ENCODE results near the gene INPP5D.
"Not testable (repeated sequence)": the region's sequence is repeated elsewhere in the genome, so short reads cannot be mapped to it uniquely, and the experiment has no call there.

INPP5D gene

DNA sequence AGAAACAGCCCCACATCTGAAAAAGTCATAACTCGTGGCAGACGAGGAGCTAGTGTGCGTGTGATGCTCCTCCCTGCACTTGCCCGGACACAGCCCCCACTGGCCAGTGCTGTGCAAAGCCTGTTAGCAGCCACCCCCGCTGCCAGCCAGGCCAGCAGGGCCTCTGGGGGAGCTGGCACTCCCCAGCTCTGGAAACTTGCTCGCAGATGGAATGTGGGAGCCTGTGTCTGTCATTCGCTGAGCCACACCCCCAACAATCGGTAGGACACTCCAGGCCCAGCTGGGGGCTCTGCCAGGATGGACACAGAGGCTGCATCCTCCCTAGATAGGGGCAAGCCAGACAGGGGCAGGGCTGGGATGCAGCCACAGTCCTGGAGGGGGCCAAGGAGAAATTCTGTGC, 128.9 kb downstream of the INPP5D start:
- no peak for DNase-seq

GRCh38 chr2:233191016-233191415, 130.9 kb downstream of the INPP5D start:
- DNase-seq: not testable (repeated sequence)

DNA sequence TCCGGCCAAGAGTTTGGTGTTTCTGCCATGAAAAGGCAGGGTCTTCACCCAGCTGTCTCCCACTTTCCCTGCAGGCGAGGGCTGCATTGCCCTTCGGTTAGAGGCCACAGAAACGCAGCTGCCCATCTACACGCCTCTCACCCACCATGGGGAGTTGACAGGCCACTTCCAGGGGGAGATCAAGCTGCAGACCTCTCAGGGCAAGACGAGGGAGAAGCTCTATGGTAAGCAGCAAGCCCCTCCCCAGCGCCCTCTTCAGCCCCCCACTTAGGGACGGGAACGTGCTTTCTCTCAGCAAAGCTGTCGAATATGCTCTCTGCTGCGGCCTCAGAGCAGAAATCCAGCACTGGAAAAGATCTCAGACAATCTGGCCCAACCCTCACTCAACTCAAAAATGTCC, 133.6 kb downstream of the INPP5D start:
- no peak for DNase-seq

GRCh38 chr2:233195027-233195426, 134.9 kb downstream of the INPP5D start:
- no peak for DNase-seq

- DNase-seq: no peak
Observed at GRCh38 chr2:233197022-233197421, 136.9 kb downstream of the INPP5D start.

DNA sequence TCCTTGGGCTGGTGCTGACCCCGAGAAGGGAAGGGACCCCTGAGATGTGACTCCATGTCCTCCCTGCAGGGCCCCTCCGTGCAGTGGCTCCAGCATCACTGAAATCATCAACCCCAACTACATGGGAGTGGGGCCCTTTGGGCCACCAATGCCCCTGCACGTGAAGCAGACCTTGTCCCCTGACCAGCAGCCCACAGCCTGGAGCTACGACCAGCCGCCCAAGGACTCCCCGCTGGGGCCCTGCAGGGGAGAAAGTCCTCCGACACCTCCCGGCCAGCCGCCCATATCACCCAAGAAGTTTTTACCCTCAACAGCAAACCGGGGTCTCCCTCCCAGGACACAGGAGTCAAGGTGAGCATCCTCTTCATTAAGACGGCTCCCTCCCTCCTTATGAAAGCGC, 137.9 kb downstream of the INPP5D start:
- no peak for DNase-seq

- no peak for DNase-seq
Observed at GRCh38 chr2:233199870-233200269, 139.7 kb downstream of the INPP5D start.

DNA sequence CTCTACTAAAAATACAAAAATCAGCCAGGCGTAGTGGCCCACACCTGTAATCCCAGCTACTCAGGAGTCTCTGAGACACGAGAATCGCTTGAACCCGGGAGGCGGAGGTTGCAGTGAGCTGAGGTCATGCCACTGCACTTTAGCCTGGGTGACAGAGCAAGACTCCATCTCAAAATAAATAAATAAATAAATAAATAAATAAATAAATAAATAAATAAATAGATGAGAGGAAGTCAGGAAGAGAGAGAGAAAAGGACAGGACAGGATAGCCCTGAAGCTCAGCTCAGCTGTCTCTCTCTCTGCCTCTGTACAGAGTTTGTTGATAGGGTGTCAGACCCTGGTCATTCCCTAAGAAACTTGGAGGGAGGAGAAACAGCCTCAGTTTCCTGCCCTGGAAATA, 140.6 kb downstream of the INPP5D start:
- not testable (repeated sequence) for DNase-seq

GRCh38 chr2:233201258-233202013, 141.3 kb downstream of the INPP5D start:
- no peak for DNase-seq

DNA sequence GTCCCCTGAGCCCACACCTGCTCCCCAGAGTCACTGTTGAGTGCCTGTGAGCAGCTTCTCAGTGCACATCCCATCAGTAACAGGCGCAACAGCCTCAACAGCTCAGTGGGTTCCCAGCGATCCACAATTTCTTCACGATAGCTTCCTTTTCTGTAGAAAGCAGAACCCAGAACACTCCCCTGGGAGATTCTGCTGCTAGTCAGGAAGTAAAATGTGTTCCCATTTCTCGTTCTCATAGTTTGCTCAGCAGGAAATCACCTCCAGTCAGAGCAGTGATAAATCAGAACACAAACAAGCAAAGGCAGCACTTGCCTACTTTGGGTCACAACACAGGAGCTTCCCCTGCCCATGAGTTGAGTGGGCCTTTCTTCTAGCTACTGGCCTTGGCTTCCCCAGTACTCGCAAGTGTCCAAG, 142.4 kb downstream of the INPP5D start:
- DNase-seq: no peak

DNA sequence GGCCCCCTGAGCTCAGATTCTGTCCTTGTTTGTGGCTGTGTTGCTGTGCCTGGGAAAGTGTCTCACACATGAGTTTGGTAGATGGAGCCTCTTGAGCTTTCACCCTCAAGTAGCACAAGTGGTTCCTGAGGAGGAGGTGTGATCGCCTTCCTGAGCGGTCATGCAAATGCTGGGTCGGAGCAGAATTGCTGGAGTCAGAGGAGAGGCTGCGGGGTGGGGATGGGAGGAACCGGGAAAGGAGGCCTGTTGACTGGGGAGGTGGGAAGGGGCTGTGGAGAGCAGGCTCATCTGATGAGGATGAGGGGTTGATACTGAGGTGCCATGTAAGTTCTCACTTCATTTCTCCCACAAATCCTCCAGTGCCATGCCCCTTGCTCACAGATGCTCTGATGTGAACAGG, 142.9 kb downstream of the INPP5D start:
- no peak for DNase-seq

DNA sequence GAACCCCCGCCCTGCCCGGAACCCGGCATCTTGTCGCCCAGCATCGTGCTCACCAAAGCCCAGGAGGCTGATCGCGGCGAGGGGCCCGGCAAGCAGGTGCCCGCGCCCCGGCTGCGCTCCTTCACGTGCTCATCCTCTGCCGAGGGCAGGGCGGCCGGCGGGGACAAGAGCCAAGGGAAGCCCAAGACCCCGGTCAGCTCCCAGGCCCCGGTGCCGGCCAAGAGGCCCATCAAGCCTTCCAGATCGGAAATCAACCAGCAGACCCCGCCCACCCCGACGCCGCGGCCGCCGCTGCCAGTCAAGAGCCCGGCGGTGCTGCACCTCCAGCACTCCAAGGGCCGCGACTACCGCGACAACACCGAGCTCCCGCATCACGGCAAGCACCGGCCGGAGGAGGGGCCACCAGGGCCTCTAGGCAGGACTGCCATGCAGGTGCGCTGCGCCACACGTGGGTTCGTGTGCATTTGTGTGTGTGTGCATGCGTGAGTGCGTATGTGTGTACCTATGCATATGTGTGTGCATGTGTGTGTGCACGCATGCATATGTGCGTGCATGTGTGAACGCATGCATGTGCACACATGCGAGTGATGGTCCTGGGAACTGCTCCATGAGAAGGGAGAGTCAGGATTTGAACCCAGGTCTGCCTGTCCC, 144.3 kb downstream of the INPP5D start:
- DNase-seq: no peak

GRCh38 chr2:233208382-233209116, 148.4 kb downstream of the INPP5D start:
- no peak for DNase-seq

DNA sequence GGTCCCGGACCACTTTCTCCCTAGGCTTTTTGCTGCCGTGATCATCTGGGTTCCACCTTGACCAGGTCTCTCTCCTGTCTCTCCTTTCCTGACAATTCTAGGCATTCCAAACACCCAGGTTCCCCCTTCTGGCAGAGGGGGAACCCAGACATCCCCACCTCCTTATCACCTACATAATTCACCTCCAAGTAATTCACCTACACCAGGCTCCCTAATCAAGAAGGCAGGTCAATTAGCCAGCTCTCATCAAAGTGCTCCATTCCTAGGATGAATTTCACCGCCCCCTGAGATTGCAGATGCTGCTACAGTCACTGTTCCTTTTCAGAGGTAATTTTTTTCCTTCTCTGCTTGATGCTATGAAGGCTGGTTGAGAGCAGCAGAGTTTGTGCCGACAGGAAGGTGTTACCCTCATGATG, 149.0 kb downstream of the INPP5D start:
- DNase-seq: no peak

DNA sequence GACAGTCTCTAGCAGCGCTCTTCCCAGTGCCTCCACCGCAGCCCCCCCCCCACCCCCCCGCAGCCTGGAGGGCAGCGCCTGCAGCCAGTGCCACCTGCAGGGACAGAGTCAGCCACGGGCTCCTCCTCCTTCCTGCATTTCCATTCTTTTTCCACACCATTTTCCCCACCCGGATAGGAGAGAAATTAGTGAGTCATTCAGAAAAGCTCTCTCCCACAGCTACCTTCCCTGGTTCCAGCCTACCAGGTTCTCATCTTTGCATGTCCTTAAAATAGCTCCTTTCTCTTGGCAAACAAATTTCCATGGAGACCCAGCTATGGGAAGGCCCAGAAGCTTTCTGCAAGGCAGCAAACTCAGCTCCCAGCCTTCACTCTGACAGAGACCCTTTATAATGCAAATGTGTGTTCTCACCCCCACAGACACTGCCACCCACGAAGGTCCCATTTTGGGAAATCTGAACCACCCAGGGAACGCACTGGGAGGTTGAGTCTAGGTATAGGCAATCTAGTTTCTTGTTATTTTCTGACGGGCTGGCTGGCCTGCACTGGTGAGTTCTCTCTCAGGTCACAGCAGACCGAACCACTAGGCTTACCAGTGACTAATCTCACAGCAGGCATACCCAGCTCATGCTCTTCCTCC, 149.5 kb downstream of the INPP5D start:
- DNase-seq: no peak

DNA sequence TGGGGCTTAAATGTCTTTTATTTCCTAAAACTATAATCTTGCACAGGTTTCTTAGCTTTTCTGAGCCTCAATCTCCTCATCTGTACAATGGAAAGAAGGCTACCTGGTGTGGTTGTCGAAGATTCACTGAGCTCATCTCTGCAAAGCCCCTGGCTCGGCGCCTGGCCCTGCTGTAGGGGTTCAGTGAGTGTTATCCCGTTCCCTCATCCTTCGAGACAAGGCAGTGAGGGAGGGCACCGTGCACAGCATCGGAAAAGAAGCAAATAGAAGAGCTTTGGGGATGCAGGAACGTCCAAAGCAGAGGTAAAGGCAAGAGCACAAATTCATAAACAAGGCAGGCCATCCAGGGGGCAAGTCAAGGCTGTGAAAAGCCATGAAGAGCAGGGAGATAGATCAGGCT, 150.1 kb downstream of the INPP5D start:
- DNase-seq: no peak

GRCh38 chr2:233210843-233211547, 150.9 kb downstream of the INPP5D start:
- no peak for DNase-seq

GRCh38 chr2:233211548-233211895, 151.4 kb downstream of the INPP5D start:
- DNase-seq: no peak

- DNase-seq: no peak
Observed at GRCh38 chr2:233213011-233213410, 152.9 kb downstream of the INPP5D start.

GRCh38 chr2:233213975-233214374, 153.8 kb downstream of the INPP5D start:
- DNase-seq: no peak

- DNase-seq: no peak
Observed at GRCh38 chr2:233217892-233218377, 157.8 kb downstream of the INPP5D start.

DNA sequence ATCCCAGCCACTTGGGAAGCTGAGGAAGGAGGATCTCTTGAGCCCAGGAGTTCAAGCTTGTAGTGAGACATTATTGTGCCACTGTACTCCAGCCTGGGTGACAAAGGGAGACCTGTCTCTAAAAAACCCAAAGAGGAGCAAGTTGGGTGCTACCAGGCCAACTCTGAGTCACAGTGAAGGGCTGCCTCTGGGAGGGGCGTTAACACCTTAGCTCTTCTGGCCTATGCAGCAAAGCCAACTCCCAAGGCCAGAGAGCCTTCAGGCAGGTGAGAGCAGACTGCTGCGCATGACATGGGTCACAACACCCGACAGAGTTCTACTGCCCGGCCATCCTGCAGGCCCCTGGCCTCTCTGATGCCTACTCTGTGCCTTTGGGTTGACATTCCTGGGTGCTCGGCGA, 158.7 kb downstream of the INPP5D start:
- no peak for DNase-seq

DNA sequence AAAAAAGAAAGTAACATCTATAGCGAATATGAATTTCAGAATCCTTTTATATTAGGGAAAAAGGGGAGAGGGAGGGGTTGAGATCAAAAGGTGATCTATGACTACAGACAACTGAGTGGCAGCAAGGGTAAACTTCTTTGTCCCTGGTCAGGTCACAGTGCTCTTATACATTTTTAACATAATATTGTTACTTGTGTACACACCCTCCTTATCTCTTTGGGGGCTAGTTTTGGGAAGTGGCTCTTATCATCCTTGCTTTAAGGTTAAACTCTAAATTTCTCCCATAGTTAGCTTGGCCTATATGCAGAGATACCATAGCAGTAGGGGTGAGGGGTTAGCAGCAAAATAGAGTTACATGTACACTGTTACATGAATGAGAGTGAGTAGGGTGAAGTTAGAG, 159.7 kb downstream of the INPP5D start:
- no peak for DNase-seq

All from NCI-H526 treated with DMSO at 0.1 percent for 48 hours (cell line).